A673 (cell line): ENCODE data around the gene TMTC2. TPM values are rescaled to one million over a fixed set of nuclear protein-coding genes. Genes with fewer than 3 reads are reported as not detected.
A peak's percentile ranks its signal among the peaks of the same experiment; 100 is the strongest.

ENCODE experiments used
- BruUV-seq: library from RNA; stranded (reverse); fragments of 400-500 nt; replicated peaks from 2 replicates; lab custom pipeline; 2021; lab: Mats Ljungman, UMichigan
- CTCF ChIA-PET: fragments of 300-600 bp; sonication (Branson Sonifier 250); formaldehyde crosslinking; loops from one replicate; lab custom pipeline; 2022; ENCODE audit warnings: antibody characterized with exemption; lab: Charles Lee
- POLR2A ChIA-PET: fragments of 300-600 bp; sonication (Branson Sonifier 250); formaldehyde crosslinking; loops from one replicate; lab custom pipeline; 2022; ENCODE audit warnings: antibody characterized with exemption; ENCODE audit not compliant: low non-redundant PET; lab: Charles Lee
- DNase-seq: peaks from one replicate; pipeline ENCODE4 v3.0.0-alpha.2; 2015; ENCODE audit warnings: low spot score
- H3K27ac ChIP-seq: fragments of 200-600 bp; sonication (generic); 2 replicates; pipeline ENCODE4 v1.5.1; 2016; ENCODE audit warnings: mixed run types, low read depth, mild to moderate bottlenecking, mixed read lengths, antibody characterized with exemption, low read length; ENCODE audit not compliant: poor library complexity, severe bottlenecking
- H3K27me3 ChIP-seq: fragments of 200-600 bp; sonication (generic); replicated peaks from 2 replicates; pipeline ENCODE4 v1.6.1; 2017; ENCODE audit warnings: mixed run types, low read depth, mild to moderate bottlenecking, mixed read lengths, antibody characterized with exemption, low read length; ENCODE audit not compliant: insufficient read depth, poor library complexity
- H3K36me3 ChIP-seq: fragments of 200-600 bp; sonication (generic); 2 replicates; pipeline ENCODE4 v1.6.1; 2016; ENCODE audit warnings: mixed run types, mild to moderate bottlenecking, mixed read lengths, antibody characterized with exemption, low read length; ENCODE audit not compliant: insufficient read depth, poor library complexity, severe bottlenecking
- H3K4me1 ChIP-seq: fragments of 200-600 bp; sonication (generic); 2 replicates; pipeline ENCODE4 v1.6.1; 2017; ENCODE audit warnings: mixed run types, mild to moderate bottlenecking, mixed read lengths, antibody characterized with exemption, low read length; ENCODE audit not compliant: insufficient read depth, poor library complexity, severe bottlenecking
- H3K4me3 ChIP-seq: fragments of 200-600 bp; sonication (generic); 2 replicates; pipeline ENCODE4 v1.5.1; 2016; ENCODE audit warnings: low read depth, mixed run types, mild to moderate bottlenecking, mixed read lengths, low read length; ENCODE audit not compliant: poor library complexity, severe bottlenecking
- H3K9me3 ChIP-seq: fragments of 200-600 bp; sonication (generic); 2 replicates; pipeline ENCODE4 v1.6.1; 2016; ENCODE audit warnings: mixed run types, low read depth, mild to moderate bottlenecking, mixed read lengths, antibody characterized with exemption, low read length; ENCODE audit not compliant: poor library complexity, severe bottlenecking
- EZH2 ChIP-seq: fragments of 200-600 bp; sonication (generic); IDR thresholded peaks from 2 replicates; pipeline ENCODE4 v1.6.1; 2017; ENCODE audit warnings: borderline replicate concordance, low read depth, mild to moderate bottlenecking, mixed read lengths, antibody characterized with exemption, low read length; ENCODE audit not compliant: poor library complexity, severe bottlenecking
- intact Hi-C: fragments of 100-400 bp; cut with micrococcal nuclease; formaldehyde crosslinking; loops from one replicate; pipeline ENCODE4 v1.10.0; 2022; ENCODE audit not compliant: unreplicated experiment
- total RNA-seq: library from RNA; stranded (reverse); gene quantifications from 2 replicates; pipeline ENCODE4 v1.2.3, GENCODE V29; 2021
- TF ChIP-seq, protein P1 (sequence below): fragments of 300-800, 200-600 bp; sonication (generic); conservative IDR thresholded peaks from 2 replicates; pipeline ENCODE4 v1.5.1; 2017; ENCODE audit warnings: low read depth, mild to moderate bottlenecking, antibody characterized with exemption, low read length, moderate library complexity, mixed read lengths

The TMTC2 gene
- total RNA-seq, 1 experiment from 2014 or later, result 3.3 TPM

DNA sequence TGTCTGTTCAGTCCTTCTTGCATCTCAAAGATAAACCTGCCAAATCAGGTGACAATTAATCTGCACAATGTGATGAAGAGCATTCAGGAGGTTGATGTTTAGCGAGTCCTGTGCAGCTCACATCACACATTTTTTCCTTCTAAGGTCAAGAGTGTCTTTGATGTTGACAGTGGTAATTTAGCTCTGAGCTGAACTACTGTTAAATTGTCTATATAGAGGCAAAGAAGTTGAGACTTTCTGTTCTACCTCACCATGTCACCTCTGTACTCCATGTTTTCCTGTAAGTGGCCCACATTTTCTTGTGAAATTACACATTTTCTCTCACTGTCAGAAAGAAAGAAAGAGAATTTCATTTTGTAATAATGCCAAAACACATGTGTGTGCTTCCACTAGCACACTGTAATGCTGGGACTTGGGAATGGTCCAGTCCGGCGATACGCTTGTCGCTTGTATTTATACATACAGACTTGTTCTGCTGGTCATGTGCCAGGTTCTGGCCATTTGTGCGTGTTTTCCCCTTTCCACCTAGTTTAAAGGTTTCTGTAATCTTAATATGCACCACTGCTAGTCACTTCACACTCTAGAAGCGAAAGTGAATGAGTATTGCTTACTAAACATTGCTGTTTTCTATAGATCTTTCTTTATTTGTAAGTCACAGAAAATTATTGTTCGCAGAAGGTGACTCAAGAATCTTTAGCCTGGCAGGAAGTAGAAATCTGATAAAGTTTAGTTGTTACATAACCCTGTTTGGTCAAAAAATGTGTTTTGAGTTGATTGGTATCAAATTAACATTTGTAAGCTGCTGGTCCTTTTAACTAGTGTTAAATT is 328.9 kb downstream of the TMTC2 start:
- no TSS peak for BruUV-seq
- Histone ChIP-seq H3K9me3 (peaks cover under 1% of the 10 kb centered on the region), H3K4me1 (no peaks in the 10 kb centered on the region), H3K27me3 (no peaks in the 10 kb centered on the region), H3K36me3 (no peaks in the 10 kb centered on the region), H3K27ac (no peak overlapping the region), H3K4me3 (no peak overlapping the region)
- intact Hi-C loops, result no loop called here
- POLR2A ChIA-PET, result no interaction called here
- CTCF ChIA-PET, result no interaction called here
- TF ChIP-seq EZH2, result no peak
- DNase-seq, result no peak

DNA sequence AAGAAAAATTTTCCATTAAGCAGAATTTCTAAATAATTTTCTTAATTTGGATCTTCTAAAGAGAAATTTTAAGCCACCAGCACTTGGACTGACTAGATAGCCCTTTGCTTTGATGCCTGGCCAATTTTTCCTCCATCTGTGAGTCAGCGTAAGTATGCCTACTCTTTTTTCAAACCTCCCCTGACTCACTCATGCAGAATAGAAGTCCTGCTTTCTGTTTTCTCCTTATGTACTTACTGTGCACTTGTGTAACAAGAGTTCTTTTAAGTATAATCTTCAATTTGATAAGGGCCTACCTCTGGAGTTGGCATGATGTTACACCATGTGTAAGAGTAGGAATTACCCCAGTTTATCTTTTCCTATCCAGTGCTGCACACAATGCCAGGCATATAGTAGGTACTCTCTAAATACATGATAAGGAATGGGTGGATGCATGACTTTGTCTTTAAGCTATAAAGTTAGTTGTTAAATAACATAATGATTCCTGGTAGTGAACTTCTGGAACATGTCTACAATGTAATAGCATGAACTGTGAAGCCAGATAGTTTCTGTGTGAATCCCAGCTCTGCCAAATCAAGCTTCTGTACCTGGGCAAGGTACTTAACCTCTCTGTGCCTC is 329.6 kb downstream of the TMTC2 start:
- no peaks in the 10 kb centered on the region for H3K4me1 ChIP-seq
- intact Hi-C loops, result no loop called here
- POLR2A ChIA-PET, result no interaction called here
- H3K9me3 ChIP-seq, result no peaks in the 10 kb centered on the region
- no peaks in the 10 kb centered on the region for H3K36me3 ChIP-seq
- CTCF ChIA-PET, result no interaction called here
- no peak overlapping the region for H3K27ac ChIP-seq
- DNase-seq, result peak; percentile 35
- no peaks in the 10 kb centered on the region for H3K27me3 ChIP-seq
- no peak overlapping the region for H3K4me3 ChIP-seq
- no peak for TF ChIP-seq EZH2
- TF ChIP-seq, protein P1, sequence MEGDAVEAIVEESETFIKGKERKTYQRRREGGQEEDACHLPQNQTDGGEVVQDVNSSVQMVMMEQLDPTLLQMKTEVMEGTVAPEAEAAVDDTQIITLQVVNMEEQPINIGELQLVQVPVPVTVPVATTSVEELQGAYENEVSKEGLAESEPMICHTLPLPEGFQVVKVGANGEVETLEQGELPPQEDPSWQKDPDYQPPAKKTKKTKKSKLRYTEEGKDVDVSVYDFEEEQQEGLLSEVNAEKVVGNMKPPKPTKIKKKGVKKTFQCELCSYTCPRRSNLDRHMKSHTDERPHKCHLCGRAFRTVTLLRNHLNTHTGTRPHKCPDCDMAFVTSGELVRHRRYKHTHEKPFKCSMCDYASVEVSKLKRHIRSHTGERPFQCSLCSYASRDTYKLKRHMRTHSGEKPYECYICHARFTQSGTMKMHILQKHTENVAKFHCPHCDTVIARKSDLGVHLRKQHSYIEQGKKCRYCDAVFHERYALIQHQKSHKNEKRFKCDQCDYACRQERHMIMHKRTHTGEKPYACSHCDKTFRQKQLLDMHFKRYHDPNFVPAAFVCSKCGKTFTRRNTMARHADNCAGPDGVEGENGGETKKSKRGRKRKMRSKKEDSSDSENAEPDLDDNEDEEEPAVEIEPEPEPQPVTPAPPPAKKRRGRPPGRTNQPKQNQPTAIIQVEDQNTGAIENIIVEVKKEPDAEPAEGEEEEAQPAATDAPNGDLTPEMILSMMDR, result no peak
- no TSS peak for BruUV-seq

DNA sequence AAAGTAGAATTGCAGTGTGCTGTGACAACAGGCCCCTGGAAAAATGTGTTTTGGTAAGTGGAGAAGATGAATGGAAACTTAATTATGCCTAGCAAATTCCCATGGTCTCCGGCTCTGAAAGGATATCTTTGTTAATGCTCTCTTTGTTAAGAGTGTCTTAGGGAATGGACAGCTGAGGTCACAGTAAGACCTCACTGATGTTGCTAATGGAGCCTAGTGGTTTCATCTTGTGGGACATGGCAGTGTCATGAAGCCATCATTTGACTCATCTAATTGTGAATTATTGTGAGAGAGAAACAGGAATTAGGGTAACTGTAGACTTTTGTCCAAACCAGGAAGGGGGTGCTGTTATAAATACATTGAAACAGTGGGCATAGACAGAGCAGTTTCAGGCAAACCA is 330.3 kb downstream of the TMTC2 start:
- POLR2A ChIA-PET, result no interaction called here
- H3K4me3 ChIP-seq, result no peak overlapping the region
- H3K27me3 ChIP-seq, result no peaks in the 10 kb centered on the region
- DNase-seq, result no peak
- H3K9me3 ChIP-seq, result no peaks in the 10 kb centered on the region
- H3K4me1 ChIP-seq, result no peaks in the 10 kb centered on the region
- intact Hi-C loops, result no loop called here
- no TSS peak for BruUV-seq
- H3K27ac ChIP-seq, result no peak overlapping the region
- no peak for TF ChIP-seq EZH2
- TF ChIP-seq, protein P1, result no peak
- CTCF ChIA-PET, result no interaction called here
- no peaks in the 10 kb centered on the region for H3K36me3 ChIP-seq
